ENCODE measurements around the gene USP9X.
A peak's percentile ranks its signal among the peaks of the same experiment; 100 is the strongest.
"Not testable (repeated sequence)": the region's sequence is repeated elsewhere in the genome, so short reads cannot be mapped to it uniquely, and the experiment has no call there.

Gene USP9X

DNA sequence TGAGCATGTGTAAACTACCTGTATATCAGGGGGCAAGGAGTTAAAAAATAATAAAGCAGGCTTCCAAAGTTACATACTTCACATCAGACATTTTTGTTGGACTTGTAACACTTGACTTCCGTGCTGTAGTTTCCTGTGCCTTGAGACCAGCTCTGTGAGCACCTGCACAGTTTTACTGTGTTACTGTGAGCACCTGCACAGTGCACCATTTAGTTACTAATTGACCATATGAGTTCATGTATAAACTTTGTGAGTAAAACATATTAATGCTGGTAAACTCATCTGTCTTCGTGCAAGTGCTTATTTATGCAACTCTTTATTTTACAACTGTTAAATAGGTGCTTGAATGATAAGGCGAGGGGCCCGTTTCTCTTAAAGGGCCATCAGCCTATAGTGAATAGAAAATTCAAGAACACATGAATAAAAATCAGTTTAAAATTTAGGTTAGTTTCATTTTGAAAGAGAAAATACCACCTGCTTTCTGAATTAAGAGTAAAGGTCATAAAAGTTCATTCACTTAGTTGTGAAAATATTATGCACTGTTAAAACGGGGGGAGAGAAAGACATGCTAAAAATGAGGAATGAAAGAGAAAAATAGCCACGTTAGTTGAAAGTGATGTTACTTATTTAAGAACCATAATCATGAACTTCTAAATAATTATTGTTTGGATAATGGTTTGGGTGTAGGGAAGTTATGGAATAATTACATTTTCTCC is 42.4 kb downstream of the USP9X start:
- DNase-seq: no peak

GRCh38 chrX:41128955-41129354 is 43.7 kb downstream of the USP9X start:
- no peak for DNase-seq

DNA sequence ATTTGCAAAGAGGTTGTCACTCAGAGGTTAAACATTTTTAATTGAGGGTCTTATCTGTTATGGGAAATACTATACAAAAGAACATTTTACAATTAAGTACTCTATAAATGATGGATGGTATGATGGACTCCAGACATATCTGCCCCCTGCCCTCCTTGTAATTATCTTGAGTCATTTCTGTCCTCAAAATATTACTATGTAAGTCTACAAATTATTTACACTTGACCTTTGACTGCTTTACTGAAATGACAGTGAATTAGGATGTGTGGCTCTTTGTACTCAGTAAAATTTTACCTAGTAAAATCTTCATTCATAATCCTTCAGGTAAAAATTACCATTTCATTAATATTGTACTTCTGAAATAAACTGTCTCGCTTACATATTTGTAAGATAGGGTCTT is 46.5 kb downstream of the USP9X start:
- no peak for DNase-seq

- DNase-seq: no peak
Measured at GRCh38 chrX:41133551-41133950, 48.3 kb downstream of the USP9X start.

DNA sequence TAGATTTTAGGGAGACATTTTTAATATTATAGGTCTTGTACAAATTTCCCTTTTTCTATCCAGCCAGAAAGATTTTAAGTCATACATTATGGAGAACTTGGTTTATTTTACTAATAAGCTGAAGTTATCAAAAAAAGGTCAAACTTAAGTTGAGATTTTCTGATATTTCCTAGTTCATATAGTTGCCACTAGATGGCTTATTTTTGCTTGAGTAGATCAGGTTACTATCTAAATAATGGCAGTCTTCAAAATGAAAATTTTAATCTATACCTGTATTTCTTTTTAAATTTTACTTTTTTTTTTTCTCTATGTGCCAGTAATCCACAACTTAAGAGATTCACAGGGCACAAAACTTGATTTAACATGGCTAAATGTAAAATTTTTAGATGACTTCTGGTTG is 52.3 kb downstream of the USP9X start:
- no peak for DNase-seq

- DNase-seq: no peak
Measured at GRCh38 chrX:41142130-41142910, 57.1 kb downstream of the USP9X start.

- no peak for DNase-seq
Measured at GRCh38 chrX:41144873-41145272, 59.6 kb downstream of the USP9X start.

DNA sequence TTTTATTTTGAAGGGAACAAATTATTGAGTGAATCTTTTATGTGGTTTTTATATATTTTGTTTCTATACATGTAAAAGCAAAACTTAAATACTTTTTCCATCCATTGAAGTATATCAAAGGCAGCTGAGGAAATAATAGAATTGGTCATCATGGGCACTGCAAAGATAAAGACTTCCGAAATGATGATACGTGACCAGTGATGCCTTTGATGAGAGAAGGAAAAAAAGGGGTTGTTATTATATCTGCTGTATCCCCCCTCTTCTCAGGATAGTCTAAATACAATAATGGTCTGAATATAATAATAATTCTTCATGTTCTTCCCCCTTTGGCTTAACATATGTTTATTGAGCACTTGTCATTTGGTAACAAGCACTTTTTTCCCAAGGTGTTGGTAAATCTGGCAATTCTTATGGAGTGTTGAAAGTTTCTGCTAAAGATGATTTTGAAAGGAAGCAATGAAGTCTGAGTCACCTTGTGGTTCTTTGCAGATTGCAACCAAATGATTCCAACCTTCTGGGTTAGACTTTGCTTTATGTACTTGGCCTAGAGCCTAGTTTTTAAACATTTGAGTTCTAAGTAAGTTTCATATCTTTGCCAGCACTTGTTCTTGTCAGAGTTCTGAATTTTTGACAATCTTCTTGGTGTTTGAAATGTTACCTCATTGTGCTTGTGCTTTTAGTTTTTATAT is 60.8 kb downstream of the USP9X start:
- no peak for DNase-seq

DNA sequence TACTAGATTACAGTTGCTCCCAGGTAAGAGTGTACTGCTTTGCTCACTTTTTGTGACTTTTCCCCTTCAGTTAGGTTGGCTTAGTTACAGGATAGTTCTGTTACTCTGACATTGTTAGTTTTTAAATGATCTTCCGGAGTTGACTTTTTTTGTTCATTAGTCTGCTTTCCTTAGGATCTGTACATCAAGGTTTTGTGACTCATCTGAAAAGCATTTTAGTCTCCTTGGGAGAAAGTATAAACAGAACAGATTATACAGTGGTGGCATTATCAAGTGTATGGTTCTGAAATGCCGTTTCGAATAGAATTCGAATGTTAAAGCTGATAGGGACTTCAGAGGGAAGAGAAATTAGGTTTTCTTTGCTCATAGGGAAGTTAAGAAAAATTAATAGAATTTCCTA is 63.3 kb downstream of the USP9X start:
- no peak for DNase-seq

DNA sequence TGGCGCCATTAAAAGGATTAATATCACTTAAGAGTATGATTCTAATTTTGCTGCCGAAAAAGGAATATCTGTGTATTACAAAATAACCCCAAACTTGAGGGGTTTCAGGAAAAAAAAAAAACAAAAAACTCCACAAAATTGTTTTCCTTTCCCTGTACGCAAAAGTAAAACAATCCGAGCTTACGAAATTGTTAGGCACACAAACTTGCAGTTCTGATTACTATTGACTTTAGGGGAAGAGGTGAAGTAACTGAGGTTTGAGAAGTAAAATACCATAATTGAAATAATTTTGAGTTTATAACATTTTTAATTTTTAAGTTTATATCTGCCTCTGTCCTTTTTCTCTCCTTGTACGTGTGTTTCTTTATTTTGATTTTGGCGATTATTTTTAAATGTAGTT is 64.8 kb downstream of the USP9X start:
- DNase-seq: no peak

- DNase-seq: not testable (repeated sequence)
Measured at GRCh38 chrX:41151726-41152125, 66.5 kb downstream of the USP9X start.

DNA sequence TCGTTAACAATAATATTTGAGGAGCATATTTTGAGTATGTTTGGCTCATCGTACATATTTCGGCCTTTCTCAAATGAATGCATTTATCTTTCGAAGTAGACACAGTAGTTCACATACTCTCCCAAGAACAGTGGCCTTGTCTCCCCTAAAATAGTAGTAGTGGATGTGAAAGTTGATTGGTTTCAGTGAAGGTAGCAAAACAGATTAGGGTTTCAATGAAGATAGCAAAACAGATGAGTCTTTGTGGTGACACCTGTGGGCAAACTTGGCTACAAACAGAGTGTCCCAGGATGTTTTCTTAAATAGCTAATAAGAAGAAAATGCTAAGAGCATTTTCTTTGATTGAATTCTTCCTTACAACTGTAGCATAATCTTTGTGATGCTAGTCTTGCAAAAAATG is 67.0 kb downstream of the USP9X start:
- DNase-seq: no peak

DNA sequence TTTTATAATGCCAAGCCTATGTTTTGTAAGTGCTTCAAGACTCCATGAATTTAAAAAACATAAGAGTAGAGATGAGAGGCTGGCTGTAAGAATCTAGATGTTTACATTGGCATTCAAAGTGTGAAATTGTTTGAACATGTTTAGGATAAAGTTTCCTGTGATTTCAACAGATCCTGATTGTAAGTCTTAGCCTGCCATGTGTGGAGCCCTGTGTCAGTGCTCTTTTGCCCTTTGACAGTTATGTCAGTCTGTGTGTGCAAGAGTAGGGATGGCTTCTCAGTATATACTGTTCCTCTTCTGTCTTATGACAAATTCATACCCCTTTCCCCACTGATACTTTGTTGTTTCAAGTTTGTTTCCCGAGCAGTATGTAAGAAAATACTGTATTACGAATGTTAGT is 68.2 kb downstream of the USP9X start:
- DNase-seq: no peak

DNA sequence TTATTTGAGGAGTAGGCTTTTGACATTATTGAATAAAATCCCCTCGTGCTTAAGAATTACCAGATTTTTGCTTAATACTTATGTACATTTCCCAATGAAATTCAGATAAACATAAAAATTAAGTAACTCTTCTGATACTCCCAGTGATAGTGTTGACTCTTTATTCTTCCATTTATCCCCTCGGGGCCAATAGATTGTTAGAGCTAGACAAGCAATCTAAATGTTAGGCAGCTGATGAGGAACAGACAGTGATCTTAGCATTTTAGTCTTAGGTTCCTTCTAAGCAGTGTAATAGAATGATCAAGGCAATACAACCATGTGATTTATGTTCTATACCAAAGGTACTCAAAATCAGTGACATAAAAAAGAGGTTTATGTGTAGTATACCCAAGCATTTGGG is 68.7 kb downstream of the USP9X start:
- no peak for DNase-seq

- peak; percentile 1 for DNase-seq
Measured at GRCh38 chrX:41164449-41164848, 79.2 kb downstream of the USP9X start.

- DNase-seq: no peak
Measured at GRCh38 chrX:41167888-41168287, 82.6 kb downstream of the USP9X start.

- DNase-seq: no peak
Measured at GRCh38 chrX:41176263-41176662, 91.0 kb downstream of the USP9X start.

DNA sequence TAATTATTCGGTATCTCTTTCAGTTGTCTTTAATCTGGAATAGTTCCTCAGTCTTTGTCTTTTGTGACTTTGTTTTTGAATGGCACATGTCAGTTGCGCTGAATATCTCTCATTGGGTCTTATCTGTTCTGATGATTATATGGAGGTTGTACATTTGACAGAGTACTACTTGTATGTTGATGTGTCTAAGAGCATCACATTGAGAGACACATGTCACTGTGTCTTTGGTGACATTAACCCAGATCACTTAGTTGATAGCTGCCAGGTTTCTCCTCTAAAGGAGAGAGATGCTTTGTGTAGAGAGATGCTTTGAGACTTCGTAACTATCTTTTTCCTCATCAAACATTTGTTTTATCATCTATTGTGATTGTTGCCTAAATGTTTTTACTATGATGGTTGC is 92.1 kb downstream of the USP9X start:
- DNase-seq: no peak

DNA sequence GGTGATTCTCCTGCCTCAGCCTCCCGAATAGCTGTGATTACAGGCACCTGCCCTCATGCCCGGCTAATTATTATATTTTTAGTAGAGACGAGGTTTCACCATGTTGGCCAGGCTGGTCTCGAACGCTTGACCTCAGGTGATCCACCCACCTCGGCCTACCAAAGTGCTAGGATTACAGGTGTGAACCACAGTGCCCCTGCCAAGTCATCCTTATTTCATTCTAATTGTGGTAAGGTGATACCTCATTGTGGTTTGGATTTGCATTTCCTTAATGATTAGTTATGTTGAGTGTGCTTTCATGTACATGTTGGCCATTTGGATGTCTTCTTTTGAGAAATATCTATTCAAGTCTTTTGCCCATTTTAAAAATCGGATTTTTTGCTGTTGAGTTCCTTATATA is 93.0 kb downstream of the USP9X start:
- no peak for DNase-seq

- peak; percentile 44 for DNase-seq
Measured at GRCh38 chrX:41180194-41180908, 95.1 kb downstream of the USP9X start.

- no peak for DNase-seq
Measured at GRCh38 chrX:41184312-41184711, 99.1 kb downstream of the USP9X start.

DNA sequence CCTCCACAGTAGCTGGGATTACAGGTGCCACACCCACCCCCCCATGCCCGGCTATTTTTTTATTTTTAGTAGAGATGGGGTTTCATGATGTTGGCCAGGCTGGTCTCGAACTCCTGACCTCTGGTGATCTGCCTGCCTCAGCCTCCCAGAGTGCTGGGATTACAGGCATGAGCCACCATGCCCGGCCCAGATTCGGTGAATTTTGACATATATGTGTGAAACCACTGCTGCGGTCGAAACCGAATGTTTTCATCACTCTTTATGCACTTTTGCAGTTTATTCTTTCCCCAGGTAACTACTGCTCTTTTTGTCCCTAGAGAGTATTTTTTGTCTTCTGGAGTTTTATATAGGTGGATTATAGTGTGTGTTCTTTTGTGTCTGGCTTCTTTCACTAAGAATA is 101.7 kb downstream of the USP9X start:
- not testable (repeated sequence) for DNase-seq

DNA sequence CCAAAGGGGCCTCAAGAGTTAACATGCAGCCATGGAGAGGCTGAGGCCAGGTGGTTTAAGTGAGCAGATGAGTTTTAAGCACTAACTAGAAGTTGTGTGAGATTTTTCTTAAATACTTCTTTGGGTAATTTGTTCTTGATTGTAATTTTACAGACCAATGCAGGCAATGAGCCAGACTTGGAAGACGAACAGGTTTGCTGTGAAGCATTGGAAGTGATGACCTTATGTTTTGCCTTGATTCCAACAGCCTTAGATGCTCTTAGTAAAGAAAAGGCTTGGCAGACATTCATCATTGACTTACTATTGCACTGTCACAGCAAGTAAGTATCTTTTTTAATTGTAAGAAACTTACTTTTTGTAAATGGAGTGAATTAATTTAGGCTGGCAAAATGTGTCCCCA is 103.9 kb downstream of the USP9X start:
- DNase-seq: no peak
